ENCODE results near the gene ASPDH. TPM values are rescaled to one million over a fixed set of nuclear protein-coding genes. Genes with fewer than 3 reads are reported as not detected.

Gene ASPDH
- total RNA-seq, 2 experiments from 2014 or later = not detected

DNA sequence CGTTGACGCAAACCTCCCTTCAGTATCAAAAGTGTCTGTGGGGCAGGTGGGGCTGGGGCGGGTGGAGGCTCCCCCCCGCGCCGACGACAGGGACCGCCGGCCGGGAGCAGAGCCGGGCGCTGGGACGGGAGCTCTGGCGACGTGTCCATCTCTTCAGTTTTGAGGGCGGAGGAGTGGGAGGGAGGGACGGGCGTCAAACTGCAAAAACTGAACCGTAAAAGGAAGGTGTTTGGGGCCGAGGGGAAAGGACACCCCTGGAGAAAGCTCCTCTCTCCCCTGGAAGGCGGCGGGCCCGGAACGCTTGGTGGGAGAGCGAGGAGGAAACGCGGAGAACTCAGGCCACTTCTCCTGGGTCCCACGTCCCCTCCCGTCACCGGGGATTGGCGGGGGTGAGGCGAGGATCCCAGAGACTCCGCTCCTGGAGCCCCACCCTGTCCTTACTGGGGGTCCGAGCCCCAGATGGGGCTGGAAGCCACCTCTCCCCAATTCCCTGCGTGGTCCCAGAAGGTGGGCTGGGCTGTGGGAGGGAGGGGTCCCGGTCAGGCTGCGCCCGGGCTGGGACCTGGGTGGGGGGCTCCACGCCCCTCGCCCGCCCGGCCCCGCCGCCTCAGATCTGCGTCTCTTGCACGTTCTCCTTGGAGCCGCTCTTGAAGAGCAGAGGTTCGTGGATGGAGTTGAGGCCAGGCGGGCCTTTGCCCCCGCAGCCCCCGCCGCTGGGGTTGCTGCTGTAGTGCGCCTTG lies 3.4 kb upstream of the ASPDH start:
- Mint-ChIP-seq H3K4me1 (no peaks in the 10 kb centered on the region), H3K9me3 (ENCODE audit: low read depth) (no peaks in the 10 kb centered on the region), H3K27ac (no peak overlapping the region), H3K27me3 (peaks cover 11% of the 10 kb centered on the region), H3K36me3 (no peaks in the 10 kb centered on the region), H3K4me3 (no peak overlapping the region)
- DNase-seq = no peak
- CTCF ChIA-PET = interaction anchor here (1.4 kb wide), 1 partner anchor 267 kb away, joined by 3 read pairs; no protein-coding TSS in a partner anchor
- no peak for ATAC-seq

DNA sequence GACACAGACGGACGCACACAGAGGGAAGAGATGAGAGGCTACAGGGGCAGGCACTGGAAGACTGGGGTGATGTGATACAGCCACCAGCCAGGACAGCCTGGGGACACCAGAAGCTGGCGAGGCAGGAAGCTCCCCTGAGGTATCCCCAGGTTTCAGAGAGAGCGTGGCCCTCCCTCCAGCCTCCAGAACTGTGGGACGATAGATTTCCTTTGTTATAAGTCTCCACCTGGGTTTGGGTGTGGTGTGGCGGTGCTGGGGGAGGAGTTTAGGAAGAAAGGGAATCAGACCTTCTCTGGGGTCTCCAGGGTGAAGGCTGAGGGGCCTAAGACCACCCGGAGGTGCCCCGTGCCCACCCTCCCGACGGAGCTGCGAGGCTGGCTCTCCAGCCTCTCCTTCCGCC lies 2.7 kb upstream of the ASPDH start:
- CTCF ChIA-PET = interaction anchor here (1.4 kb wide), 1 partner anchor 267 kb away, joined by 3 read pairs; no protein-coding TSS in a partner anchor
- ATAC-seq = no peak
- H3K27ac Mint-ChIP-seq = no peak overlapping the region
- no peaks in the 10 kb centered on the region for H3K36me3 Mint-ChIP-seq
- peaks cover 11% of the 10 kb centered on the region for H3K27me3 Mint-ChIP-seq
- no peak for DNase-seq
- H3K9me3 Mint-ChIP-seq (ENCODE audit: low read depth) = no peaks in the 10 kb centered on the region
- no peak overlapping the region for H3K4me3 Mint-ChIP-seq
- H3K4me1 Mint-ChIP-seq = peaks cover 4% of the 10 kb centered on the region

DNA sequence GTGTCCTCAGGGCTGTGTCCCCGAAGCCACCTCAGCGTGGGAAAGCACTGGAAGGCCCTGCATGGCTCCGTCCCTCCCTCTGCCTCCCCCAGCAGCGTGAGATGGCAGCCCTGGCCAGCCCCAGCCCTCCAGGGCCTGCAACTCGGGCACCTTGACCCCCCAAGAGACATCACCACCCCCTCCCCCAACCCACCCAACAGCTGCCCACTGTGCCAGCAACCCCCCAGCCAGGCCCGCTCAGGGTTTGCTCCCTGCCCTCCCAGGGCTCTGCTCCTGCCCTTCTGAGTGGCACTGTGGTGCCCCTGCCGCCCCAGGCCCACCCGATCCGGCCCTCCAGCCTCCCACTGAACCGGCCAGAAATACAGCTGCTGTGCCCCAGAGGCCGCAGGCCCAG lies 1.5 kb upstream of the ASPDH start:
- H3K27me3 Mint-ChIP-seq = peaks cover 11% of the 10 kb centered on the region
- no peaks in the 10 kb centered on the region for H3K36me3 Mint-ChIP-seq
- DNase-seq (no peak), ATAC-seq (no peak)
- H3K4me1 Mint-ChIP-seq = peaks cover 10% of the 10 kb centered on the region
- CTCF ChIA-PET = no interaction called here
- no peaks in the 10 kb centered on the region for H3K9me3 Mint-ChIP-seq (ENCODE audit: low read depth)
- H3K27ac Mint-ChIP-seq = no peak overlapping the region
- H3K4me3 Mint-ChIP-seq = no peak overlapping the region

DNA sequence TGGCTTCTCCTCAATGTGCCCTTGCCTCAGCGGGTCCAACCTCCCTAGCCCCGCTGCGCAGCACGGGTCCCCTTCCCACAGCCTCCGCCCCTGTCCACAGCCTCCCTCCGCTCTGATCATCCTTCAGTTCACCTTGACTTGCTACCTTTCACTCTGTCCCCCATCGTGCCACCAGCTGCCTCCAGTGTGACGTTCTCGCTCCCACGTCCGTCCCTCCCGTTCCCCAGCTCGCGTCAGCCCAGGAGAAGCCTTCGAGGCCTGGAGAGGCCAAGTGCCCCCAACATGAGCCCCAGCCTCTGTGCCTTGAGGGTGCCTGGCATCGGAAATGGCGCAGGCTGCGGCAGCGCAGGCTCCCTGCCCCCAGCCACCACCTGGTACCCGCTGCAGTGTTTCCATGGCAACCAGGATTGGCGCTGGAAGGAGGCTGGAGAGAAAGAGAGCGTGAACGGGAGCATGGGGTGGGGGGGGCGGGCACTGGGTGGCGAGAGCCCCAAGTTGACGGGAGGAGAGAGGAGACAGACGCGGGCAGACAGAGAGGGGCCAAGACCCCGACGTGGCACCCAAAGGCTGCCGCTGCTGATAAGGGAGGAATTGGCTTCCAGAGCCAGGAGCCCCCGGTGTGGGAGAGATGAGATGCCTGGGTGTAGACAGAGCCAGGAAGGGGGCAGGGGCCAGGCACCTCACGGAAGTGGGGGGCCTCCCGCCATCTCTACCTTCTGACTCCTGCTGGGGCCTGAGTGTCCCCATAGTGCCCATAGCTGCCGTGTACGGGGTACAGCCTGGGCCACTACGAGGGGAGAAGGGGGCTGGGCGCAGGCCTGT lies 844 bp upstream of the ASPDH start:
- Mint-ChIP-seq H3K27ac (no peak overlapping the region), H3K9me3 (ENCODE audit: low read depth) (no peaks in the 10 kb centered on the region), H3K4me1 (peaks cover 10% of the 10 kb centered on the region), H3K36me3 (no peaks in the 10 kb centered on the region), H3K4me3 (no peak overlapping the region), H3K27me3 (peaks cover 11% of the 10 kb centered on the region)
- ATAC-seq (no peak), DNase-seq (no peak)
- CTCF ChIA-PET = no interaction called here

DNA sequence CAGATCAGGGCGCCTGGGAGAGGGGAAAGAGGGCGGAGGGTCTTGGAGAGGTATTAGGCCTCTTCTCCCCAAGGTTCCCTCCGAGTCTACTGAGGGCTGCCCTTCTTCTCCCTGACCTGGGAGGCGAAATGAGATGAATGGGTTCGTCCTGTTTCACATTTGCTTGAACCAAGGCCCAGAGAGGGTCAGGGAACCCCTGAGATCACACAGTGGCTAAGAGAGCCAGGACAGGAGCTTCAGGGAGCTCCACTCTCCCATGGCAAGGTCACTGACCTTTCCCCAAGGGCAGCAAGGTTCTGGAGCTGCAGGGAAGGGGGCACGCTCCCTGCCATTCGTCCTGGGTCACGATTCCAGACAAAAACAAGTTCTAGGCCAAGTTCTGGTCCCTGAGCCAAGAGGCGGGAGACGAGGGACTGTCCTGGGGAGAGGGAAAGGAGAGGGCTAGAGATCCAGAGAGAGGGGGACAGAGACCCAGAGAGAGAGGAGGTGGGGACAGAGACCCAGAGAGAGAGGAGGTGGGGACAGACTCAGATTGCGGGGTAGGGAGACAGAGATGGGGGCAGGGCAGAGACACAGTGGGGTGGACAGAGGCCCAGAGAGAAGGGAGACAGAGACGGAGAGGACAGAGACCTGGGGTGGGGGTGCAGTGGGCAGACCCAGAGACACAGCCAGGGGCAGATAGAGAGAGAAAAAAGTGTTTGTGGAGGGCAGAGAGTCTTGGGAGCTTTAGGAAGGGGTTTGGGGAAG lies 541 bp downstream of the ASPDH start:
- no peak for DNase-seq
- Mint-ChIP-seq H3K9me3 (ENCODE audit: low read depth) (no peaks in the 10 kb centered on the region), H3K4me1 (peaks cover 15% of the 10 kb centered on the region), H3K27me3 (peaks cover 11% of the 10 kb centered on the region), H3K27ac (no peak overlapping the region), H3K4me3 (no peak overlapping the region), H3K36me3 (no peaks in the 10 kb centered on the region)
- no peak for ATAC-seq
- CTCF ChIA-PET = interaction anchor here (0.5 to 2.9 kb wide), 2 partner anchors 153 to 156 kb away, joined by 3 to 13 read pairs; no protein-coding TSS in a partner anchor

DNA sequence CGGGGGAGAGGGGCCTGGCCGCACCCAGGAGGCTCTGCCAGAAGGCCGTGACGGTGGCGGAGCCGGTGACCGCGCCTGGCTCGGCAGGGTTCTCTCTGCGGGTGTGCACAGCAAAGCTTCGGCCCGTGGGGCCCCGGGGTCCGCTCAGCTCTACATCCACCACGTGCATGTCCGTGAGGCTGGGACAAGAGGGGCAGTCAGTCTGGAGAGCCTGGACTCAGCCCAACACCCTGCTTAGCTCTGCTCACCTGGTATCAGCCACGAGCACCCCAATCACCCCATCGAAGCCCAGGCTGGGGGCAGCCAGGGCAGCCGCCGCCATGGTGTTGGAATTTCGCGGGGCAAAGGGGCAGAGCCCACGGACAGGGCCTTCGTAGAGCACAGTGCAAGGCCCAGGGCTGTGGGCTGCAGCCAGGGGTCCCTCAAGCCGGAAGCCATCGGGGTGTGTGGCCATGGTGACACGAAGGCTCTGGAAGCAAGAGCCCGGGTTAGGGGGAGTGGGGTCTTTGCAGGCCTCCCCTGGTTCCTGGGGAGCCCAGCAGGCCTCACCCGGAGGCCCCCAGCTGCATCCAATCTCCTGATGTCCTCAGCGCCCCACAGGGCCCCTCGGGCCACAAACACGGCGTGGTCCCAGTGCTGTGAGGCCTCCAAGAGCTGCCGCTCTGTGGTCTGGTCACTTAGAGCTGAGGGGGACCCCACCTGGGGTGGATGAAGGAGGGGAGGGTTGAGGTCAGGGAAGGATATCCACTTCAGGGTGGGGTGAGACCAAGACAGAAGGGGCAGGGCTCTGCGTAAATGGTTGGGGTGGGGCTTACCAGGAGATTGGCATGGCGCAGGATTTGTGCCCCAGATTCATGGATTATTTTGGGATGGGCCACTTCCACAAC lies 1.4 kb downstream of the ASPDH start:
- Mint-ChIP-seq H3K27me3 (peaks cover 11% of the 10 kb centered on the region), H3K4me1 (peaks cover 15% of the 10 kb centered on the region), H3K4me3 (peak overlapping the region; percentile 93), H3K9me3 (ENCODE audit: low read depth) (no peaks in the 10 kb centered on the region), H3K27ac (no peak overlapping the region), H3K36me3 (no peaks in the 10 kb centered on the region)
- ATAC-seq = no peak
- DNase-seq = no peak
- CTCF ChIA-PET = interaction anchor here (1.5 to 2.9 kb wide), 5 partner anchors 33 to 155 kb away, joined by 4 to 13 read pairs (median 6); no protein-coding TSS in a partner anchor

DNA sequence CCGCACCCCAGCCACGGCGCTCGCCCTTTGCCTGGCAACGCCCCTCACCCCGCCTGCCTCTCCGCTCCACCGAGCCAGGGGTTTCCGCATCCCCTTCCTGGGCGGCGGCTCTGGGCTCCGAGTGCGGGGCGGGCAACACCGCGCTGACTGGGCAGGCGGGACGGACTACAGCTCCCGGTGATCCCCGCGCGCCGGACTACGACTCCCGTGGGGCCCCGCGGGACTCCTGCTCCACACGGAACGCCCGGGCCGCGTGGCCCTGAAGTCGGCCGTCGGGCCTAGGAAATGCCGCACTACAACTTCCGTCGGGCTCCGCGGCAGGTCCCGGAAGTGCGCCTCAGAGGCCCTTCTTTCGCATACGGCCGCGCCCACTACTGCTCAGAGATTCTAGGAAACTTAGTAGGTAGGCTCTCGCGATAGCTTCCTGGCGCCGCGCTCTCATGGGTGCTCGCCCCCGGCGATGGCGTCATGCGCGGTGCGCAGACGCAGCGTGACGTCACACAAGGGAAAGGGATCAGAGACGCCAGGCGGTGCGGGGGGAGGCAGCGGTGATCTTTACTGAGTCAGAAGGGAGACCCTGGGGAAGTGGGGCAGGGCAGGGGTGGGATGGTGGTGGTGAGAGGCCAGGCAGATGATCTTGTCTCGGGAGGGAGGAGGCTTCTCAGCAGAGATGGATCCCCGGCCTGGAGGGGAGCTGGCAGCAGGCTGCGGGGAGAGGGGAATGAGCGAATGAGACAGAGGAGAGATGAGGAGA lies 2.5 kb downstream of the ASPDH start, which contains the start of gene JOSD2:
Gene JOSD2, minus strand, starts transcription at position 123 of the 754 bp plus-strand sequence. CDS start 760 bp downstream, outside the sequence.
- Mint-ChIP-seq H3K36me3 (no peaks in the 10 kb centered on the region), H3K9me3 (ENCODE audit: low read depth) (no peaks in the 10 kb centered on the region), H3K27ac (peak within 1 kb of the TSS; percentile 89), H3K4me3 (peak within 1 kb of the TSS; percentile 93), H3K27me3 (peaks cover 9% of the 10 kb centered on the region), H3K4me1 (peaks cover 15% of the 10 kb centered on the region)
- CTCF ChIA-PET = interaction anchor here (1.0 to 2.9 kb wide), 9 partner anchors 26 to 183 kb away, joined by 3 to 13 read pairs (median 5); no protein-coding TSS in a partner anchor
- ATAC-seq (peak; percentile 95), DNase-seq (peak; percentile 99)

DNA sequence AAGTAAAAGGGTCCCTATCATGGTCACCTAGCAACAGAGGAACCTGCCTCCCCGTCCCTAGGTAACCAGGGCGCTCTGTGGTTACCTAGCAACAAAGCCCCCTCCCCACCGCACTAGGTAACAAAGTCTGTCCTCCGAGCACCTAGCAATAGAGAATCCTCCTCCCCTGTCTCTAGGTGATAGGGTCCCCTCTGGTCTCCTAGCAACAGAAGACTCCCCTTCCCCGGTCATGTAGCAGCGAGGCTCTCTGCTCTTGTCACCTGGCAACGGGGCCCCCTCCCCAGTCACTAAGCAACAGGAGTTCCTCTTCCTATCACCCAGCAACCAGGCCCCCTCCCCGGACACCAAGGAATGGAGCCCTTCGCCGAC lies 3.0 kb downstream of the ASPDH start:
- Mint-ChIP-seq H3K4me1 (peaks cover 15% of the 10 kb centered on the region), H3K36me3 (no peaks in the 10 kb centered on the region), H3K27ac (peak overlapping the region; percentile 89), H3K9me3 (ENCODE audit: low read depth) (no peaks in the 10 kb centered on the region), H3K27me3 (peaks cover 4% of the 10 kb centered on the region), H3K4me3 (peak overlapping the region; percentile 93)
- DNase-seq (no peak), ATAC-seq (no peak)
- CTCF ChIA-PET = interaction anchor here (1.0 to 2.9 kb wide), 9 partner anchors 26 to 182 kb away, joined by 3 to 13 read pairs (median 5); no protein-coding TSS in a partner anchor

DNA sequence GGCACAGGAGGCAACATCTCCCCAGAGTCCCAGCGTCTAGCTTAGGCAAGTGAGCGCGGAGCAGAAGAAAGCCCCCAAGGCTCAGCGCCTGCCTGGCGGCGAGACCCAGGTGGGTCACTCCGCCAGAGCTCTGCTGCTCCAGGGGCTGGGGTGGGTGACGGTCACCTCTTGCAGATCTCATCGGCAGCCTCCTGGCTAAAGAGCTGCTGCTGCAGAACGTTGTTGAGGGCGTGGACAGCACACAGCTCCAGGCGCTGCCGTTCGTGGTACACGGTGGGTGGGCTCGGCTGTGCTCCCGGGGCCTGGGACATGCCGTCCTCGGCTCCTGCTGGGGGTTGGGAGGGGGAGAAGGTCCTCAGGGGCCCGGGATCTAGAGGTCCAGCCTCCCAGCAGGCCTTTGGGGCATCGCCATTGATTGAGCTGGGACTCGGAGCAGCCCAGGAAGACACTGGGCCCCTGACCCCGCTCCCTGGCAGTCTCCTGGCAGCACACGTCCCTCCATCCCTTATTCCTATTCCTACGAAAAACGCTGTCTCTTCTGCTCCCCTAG lies 3.5 kb downstream of the ASPDH start:
- H3K36me3 Mint-ChIP-seq = no peaks in the 10 kb centered on the region
- H3K27me3 Mint-ChIP-seq = peaks cover 3% of the 10 kb centered on the region
- DNase-seq (no peak), ATAC-seq (no peak)
- CTCF ChIA-PET = interaction anchor here (1.5 to 2.9 kb wide), 4 partner anchors 27 to 182 kb away, joined by 3 to 13 read pairs (median 6); no protein-coding TSS in a partner anchor
- peak overlapping the region; percentile 93 for H3K4me3 Mint-ChIP-seq
- H3K4me1 Mint-ChIP-seq = peaks cover 15% of the 10 kb centered on the region
- peak overlapping the region; percentile 89 for H3K27ac Mint-ChIP-seq
- no peaks in the 10 kb centered on the region for H3K9me3 Mint-ChIP-seq (ENCODE audit: low read depth)

DNA sequence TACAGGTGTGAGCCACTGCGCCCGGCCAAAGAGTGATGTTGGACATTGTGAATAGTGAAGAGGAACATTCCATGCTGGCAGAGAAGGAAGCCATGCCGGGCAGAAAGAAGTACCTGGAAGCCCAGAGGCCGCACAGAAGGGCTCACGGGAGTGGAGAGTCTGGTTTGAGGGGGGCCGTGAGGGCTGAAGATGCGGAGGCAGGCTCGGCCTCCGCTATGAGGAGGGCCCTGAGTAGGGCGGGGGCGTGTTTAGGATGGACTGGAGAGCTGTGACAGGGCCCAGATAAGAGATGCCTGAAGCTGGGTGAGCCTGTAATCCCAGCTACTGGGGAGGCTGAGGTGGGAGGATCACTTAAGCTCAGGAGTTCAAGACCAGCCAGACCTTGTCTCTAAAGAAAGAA lies 4.3 kb downstream of the ASPDH start:
- CTCF ChIA-PET = interaction anchor here (2.0 kb wide), 1 partner anchor 47 kb away, joined by 7 read pairs; no protein-coding TSS in a partner anchor
- ATAC-seq (no peak), DNase-seq (no peak)
- H3K27ac Mint-ChIP-seq = no peak overlapping the region
- H3K4me1 Mint-ChIP-seq = peaks cover 15% of the 10 kb centered on the region
- H3K9me3 Mint-ChIP-seq (ENCODE audit: low read depth) = no peaks in the 10 kb centered on the region
- no peaks in the 10 kb centered on the region for H3K36me3 Mint-ChIP-seq
- peaks cover 2% of the 10 kb centered on the region for H3K27me3 Mint-ChIP-seq
- peak overlapping the region; percentile 44 for H3K4me3 Mint-ChIP-seq

DNA sequence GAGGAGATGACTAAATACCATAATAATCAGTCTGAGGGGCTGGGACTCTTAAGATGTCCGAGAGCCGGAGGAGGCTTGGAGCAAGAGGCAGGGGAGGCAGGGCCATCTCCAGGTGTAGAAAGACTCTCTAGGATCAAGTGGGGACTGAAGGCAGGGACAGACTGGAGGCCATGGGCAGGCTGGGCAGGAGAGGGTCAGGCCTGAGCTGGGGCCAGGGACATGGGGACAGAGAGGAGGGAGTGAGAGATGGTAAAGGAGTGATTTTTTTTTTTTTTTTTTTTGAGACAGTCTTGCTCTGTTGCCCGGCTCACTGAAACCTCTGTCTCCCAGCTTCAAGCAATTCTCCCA lies 4.9 kb downstream of the ASPDH start:
- Mint-ChIP-seq H3K4me1 (peaks cover 15% of the 10 kb centered on the region), H3K27ac (no peak overlapping the region), H3K9me3 (ENCODE audit: low read depth) (no peaks in the 10 kb centered on the region), H3K27me3 (no peaks in the 10 kb centered on the region), H3K36me3 (no peaks in the 10 kb centered on the region), H3K4me3 (no peak overlapping the region)
- DNase-seq (no peak), ATAC-seq (no peak)
- CTCF ChIA-PET = interaction anchor here (2.0 kb wide), 1 partner anchor 48 kb away, joined by 7 read pairs; no protein-coding TSS in a partner anchor
